T1000 (cell line): ENCODE results near the gene ZNF398.
"Not testable (repeated sequence)": the region's sequence is repeated elsewhere in the genome, so short reads cannot be mapped to it uniquely, and the experiment has no call there.

ENCODE experiments used
- DNase-seq: peaks from one replicate; lab custom pipeline; 2025; ENCODE audit warnings: mixed read lengths; lab: John Stamatoyannopoulos, UW

The ZNF398 gene

GRCh38 chr7:149226366-149226765 is 79.1 kb downstream of the ZNF398 start:
- not testable (repeated sequence) for DNase-seq

GRCh38 chr7:149226840-149227494 is 79.7 kb downstream of the ZNF398 start:
- DNase-seq, result no peak

- no peak for DNase-seq
These were observed 81.7 kb downstream of the ZNF398 start for GRCh38 chr7:149228831-149229471.

GRCh38 chr7:149229526-149229925 is 82.3 kb downstream of the ZNF398 start:
- DNase-seq, result no peak

GRCh38 chr7:149232362-149232761 is 85.1 kb downstream of the ZNF398 start:
- no peak for DNase-seq
